HepG2 (cell line): ENCODE measurements around the gene XPO5. TPM values are rescaled to one million over a fixed set of nuclear protein-coding genes. Genes with fewer than 3 reads are reported as not detected.

ENCODE experiments used
- ATF7 ChIP-seq, 2 experiments: fragments of 450-650 bp in 1 of 2; sonication (generic) in 1 of 2; formaldehyde crosslinking in 1 of 2; IDR thresholded peaks; 2 replicates each; pipeline versions ENCODE4 v1.4.0 to v1.6.1; 2016 to 2020; ENCODE audit warnings: antibody characterized with exemption in 1 of 2, mild to moderate bottlenecking in 1 of 2, missing genetic modification reagents in 1 of 2
- MAFK ChIP-seq, 2 experiments: IDR thresholded peaks in 1 of 2; conservative IDR thresholded peaks in 1 of 2; 2 replicates each; pipeline ENCODE4 v1.6.1; 2011; ENCODE audit warnings: improper control_type of control experiment in 2 of 2, low read length in 2 of 2
- PHF5A ChIP-seq: IDR thresholded peaks from one replicate; pipeline ENCODE4 v1.6.1; 2018; ENCODE audit warnings: low read depth, missing genetic modification reagents; ENCODE audit not compliant: unreplicated experiment
- POGZ ChIP-seq: sonication (generic); formaldehyde crosslinking; IDR thresholded peaks from 2 replicates; pipeline ENCODE4 v1.4.0; 2020; ENCODE audit warnings: mild to moderate bottlenecking, missing genetic modification reagents
- SIX1 ChIP-seq: sonication (generic); formaldehyde crosslinking; IDR thresholded peaks from 2 replicates; pipeline ENCODE4 v1.4.0; 2020; ENCODE audit warnings: missing genetic modification reagents, borderline replicate concordance
- SIX4 ChIP-seq: sonication (generic); formaldehyde crosslinking; IDR thresholded peaks from 2 replicates; pipeline ENCODE4 v1.4.0; 2020; ENCODE audit warnings: missing genetic modification reagents
- SP140L ChIP-seq: sonication (generic); formaldehyde crosslinking; IDR thresholded peaks from 2 replicates; pipeline ENCODE4 v1.4.0; 2020; ENCODE audit warnings: missing genetic modification reagents, borderline replicate concordance
- TCF12 ChIP-seq, 2 experiments: fragments of 450-650 bp in 1 of 2; sonication (generic) in 1 of 2; formaldehyde crosslinking in 1 of 2; IDR thresholded peaks; 2 replicates each; pipeline versions ENCODE4 v1.6.1 to v1.8.0; 2017 to 2022; ENCODE audit warnings: antibody characterized with exemption in 1 of 2, mild to moderate bottlenecking in 1 of 2, missing genetic modification reagents in 1 of 2, moderate library complexity in 1 of 2
- ZFAT ChIP-seq: sonication (generic); formaldehyde crosslinking; conservative IDR thresholded peaks from 2 replicates; pipeline ENCODE4 v1.8.1; 2023; ENCODE audit warnings: missing genetic modification reagents, inconsistent platforms
- ZFP62 ChIP-seq: sonication (generic); formaldehyde crosslinking; IDR thresholded peaks from 2 replicates; pipeline ENCODE4 v1.4.0; 2020; ENCODE audit warnings: missing genetic modification reagents
- ZFP90 ChIP-seq: sonication (generic); formaldehyde crosslinking; IDR thresholded peaks from 2 replicates; pipeline ENCODE4 v1.8.0; 2022; ENCODE audit warnings: missing genetic modification reagents, mild to moderate bottlenecking, inconsistent platforms, borderline replicate concordance
- ZMYM4 ChIP-seq: sonication (generic); formaldehyde crosslinking; IDR thresholded peaks from 2 replicates; pipeline ENCODE4 v1.8.1; 2023; ENCODE audit warnings: mild to moderate bottlenecking, missing genetic modification reagents
- ZNF264 ChIP-seq: sonication (generic); formaldehyde crosslinking; IDR thresholded peaks from 2 replicates; pipeline ENCODE4 v1.4.0; 2020; ENCODE audit warnings: missing genetic modification reagents
- ZNF558 ChIP-seq: sonication (generic); formaldehyde crosslinking; IDR thresholded peaks from 2 replicates; pipeline ENCODE4 v1.9.0; 2022; ENCODE audit warnings: mild to moderate bottlenecking, missing genetic modification reagents, borderline replicate concordance
- ZNF605 ChIP-seq: sonication (generic); formaldehyde crosslinking; IDR thresholded peaks from 2 replicates; pipeline ENCODE4 v1.8.0; 2022; ENCODE audit warnings: mild to moderate bottlenecking, missing genetic modification reagents
- ZNF724P ChIP-seq: sonication (generic); formaldehyde crosslinking; IDR thresholded peaks from 2 replicates; pipeline ENCODE4 v1.8.0; 2022; ENCODE audit warnings: missing genetic modification reagents, borderline replicate concordance
- ZNF800 ChIP-seq: sonication (generic); formaldehyde crosslinking; IDR thresholded peaks from 2 replicates; pipeline ENCODE4 v1.4.0; 2020; ENCODE audit warnings: missing genetic modification reagents
- ZNF878 ChIP-seq: sonication (generic); formaldehyde crosslinking; IDR thresholded peaks from 2 replicates; pipeline ENCODE4 v1.8.1; 2023; ENCODE audit warnings: mild to moderate bottlenecking, missing genetic modification reagents, moderate library complexity
- ZSCAN5A ChIP-seq: sonication (generic); formaldehyde crosslinking; IDR thresholded peaks from 2 replicates; pipeline ENCODE4 v1.8.0; 2022; ENCODE audit warnings: mild to moderate bottlenecking, missing genetic modification reagents, borderline replicate concordance
- polyA plus RNA-seq, 8 experiments: library from polyadenylated mRNA; depleted of rRNA in 3 of 8; stranded (reverse) in 7 of 8; unstranded in 1 of 8; fragments of >200 nt; fragmentation: Illumina TruSeq in 4 of 8; extraction: Trizol in 4 of 8; gene quantifications; 2 replicates each; pipeline versions ENCODE4 v1.2.1 to v1.2.3, GENCODE V29; 2011 to 2016; ENCODE audit warnings: low read depth in 4 of 8, missing spikeins in 1 of 8, mixed read lengths in 1 of 8; ENCODE audit not compliant: insufficient read depth in 1 of 8
- total RNA-seq, 5 experiments: library from RNA; depleted of rRNA; stranded (reverse); fragments of >200 nt; fragmentation: Illumina TruSeq; extraction: Trizol; gene quantifications; 2 replicates each; pipeline ENCODE4 v1.2.3, GENCODE V29; 2016; ENCODE audit warnings: low read depth in 1 of 5
- TF ChIP-seq, protein P1 (sequence below): sonication (generic); formaldehyde crosslinking; IDR thresholded peaks from 2 replicates; pipeline ENCODE4 v1.8.0; 2022; ENCODE audit warnings: missing genetic modification reagents, low read depth, mild to moderate bottlenecking, borderline replicate concordance
- TF ChIP-seq, protein P2 (sequence below): sonication (generic); formaldehyde crosslinking; conservative IDR thresholded peaks from 2 replicates; pipeline ENCODE4 v1.8.1; 2023; ENCODE audit warnings: missing genetic modification reagents

The XPO5 gene
- total and polyA plus RNA-seq, 2 of the 13 experiments (the other 11 are each of a cell fraction or from before 2014, with no cell fraction given) = 52.2 to 68.0 TPM

DNA sequence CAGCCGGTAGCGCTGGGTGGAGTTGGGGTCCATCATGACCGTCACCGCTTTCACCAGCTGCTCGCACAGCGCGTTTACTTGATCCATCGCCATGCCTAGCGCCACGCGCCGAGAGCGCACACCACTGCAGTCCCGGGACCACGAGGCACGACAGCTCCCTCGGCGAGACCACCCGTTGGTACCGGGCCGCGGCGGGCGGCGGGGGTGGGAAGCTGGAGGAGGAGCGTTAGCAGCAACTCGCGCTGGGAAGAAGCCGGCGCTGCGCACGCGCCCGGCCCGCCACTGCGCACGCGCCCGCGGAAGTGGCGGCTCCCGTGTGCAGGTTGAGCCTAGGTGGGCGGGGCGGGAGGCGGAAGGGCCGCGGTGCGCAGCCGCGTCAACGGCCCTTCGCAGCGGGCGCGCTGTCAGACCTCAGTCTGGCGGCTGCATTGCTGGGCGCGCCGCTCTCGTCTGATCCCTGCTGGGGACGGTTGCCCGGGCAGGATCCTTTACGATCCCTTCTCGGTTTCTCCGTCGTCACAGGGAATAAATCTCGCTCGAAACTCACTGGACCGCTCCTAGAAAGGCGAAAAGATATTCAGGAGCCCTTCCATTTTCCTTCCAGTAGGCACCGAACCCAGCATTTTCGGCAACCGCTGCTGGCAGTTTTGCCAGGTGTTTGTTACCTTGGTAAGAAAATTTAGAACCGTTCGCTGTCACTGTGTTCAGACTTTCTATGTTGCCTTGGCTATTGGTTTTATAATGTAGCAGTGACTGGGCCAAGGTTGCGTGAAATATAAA, at the start of gene XPO5, which contains the start of gene POLH (continued):
- TF ChIP-seq, protein P1, sequence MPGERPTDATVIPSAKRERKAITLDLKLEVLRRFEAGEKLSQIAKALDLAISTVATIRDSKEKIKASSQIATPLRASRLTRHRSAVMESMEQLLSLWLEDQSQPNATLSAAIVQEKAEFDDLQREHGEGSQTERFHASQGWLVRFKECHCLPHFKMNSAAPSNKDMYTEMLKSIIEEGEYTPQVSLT (CRISPR knock-in tag) = no peak; the same call in 1 of the 2 replicates
- TF ChIP-seq ZNF724P (0 out of 2 replicates have a peak, but pooled peaks have one; percentile 39), ZMYM4 (CRISPR knock-in tag) (peak; percentile 96), ZFP62 (CRISPR knock-in tag) (no peak; the same call in 1 of the 2 replicates), ZNF558 (CRISPR knock-in tag) (peak; percentile 99), ATF7 (IDR thresholded peaks at IDR 0.05) (no peak), ATF7 (CRISPR knock-in tag; IDR thresholded peaks at IDR 0.05) (0 out of 2 replicates have a peak, but pooled peaks have one; percentile 24), ZNF878 (CRISPR knock-in tag) (peak; percentile 80; the same call in 1 of the 2 replicates), TCF12 (IDR thresholded peaks at IDR 0.05) (no peak), TCF12 (CRISPR knock-in tag; IDR thresholded peaks at IDR 0.05) (peak; percentile 88; the same call in 1 of the 2 replicates), PHF5A (CRISPR knock-in tag) (no peak), ZFAT (CRISPR knock-in tag) (no peak), ZFP90 (CRISPR knock-in tag) (peak; percentile 99), SP140L (peak; percentile 48; the same call in 1 of the 2 replicates), ZNF605 (CRISPR knock-in tag) (peak; percentile 66; the same call in 1 of the 2 replicates), ZSCAN5A (CRISPR knock-in tag) (peak; percentile 78; the same call in 1 of the 2 replicates), SIX4 (CRISPR knock-in tag) (no peak; the same call in 1 of the 2 replicates), ZNF264 (peak; percentile 80), POGZ (CRISPR knock-in tag) (peak; percentile 78), SIX1 (CRISPR knock-in tag) (0 out of 2 replicates have a peak, but pooled peaks have one; percentile 18), ZNF800 (CRISPR knock-in tag) (peak; percentile 77), MAFK (conservative IDR thresholded peaks at IDR 0.05 in 1 of 2, IDR thresholded peaks at IDR 0.05 in 1 of 2; ENCODE audit: low read length in 2 of 2) (no peak)
- TF ChIP-seq, protein P2, sequence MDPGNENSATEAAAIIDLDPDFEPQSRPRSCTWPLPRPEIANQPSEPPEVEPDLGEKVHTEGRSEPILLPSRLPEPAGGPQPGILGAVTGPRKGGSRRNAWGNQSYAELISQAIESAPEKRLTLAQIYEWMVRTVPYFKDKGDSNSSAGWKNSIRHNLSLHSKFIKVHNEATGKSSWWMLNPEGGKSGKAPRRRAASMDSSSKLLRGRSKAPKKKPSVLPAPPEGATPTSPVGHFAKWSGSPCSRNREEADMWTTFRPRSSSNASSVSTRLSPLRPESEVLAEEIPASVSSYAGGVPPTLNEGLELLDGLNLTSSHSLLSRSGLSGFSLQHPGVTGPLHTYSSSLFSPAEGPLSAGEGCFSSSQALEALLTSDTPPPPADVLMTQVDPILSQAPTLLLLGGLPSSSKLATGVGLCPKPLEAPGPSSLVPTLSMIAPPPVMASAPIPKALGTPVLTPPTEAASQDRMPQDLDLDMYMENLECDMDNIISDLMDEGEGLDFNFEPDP (CRISPR knock-in tag) = peak; percentile 17; the same call in 1 of the 2 replicates
